B cell (primary cell): ENCODE measurements around the gene EDN1.

Experiments used
- CTCF ChIP-seq: fragments of 200-600 bp; IDR thresholded peaks from one replicate; pipeline ENCODE4 v1.8.0; 2022; ENCODE audit warnings: antibody characterized with exemption, mild to moderate bottlenecking
- EZH2 ChIP-seq: IDR thresholded peaks from 2 replicates; pipeline ENCODE4 v1.6.1; 2012; ENCODE audit warnings: borderline replicate concordance, low read depth, mild to moderate bottlenecking, moderate library complexity, low read length; ENCODE audit not compliant: insufficient read depth, poor library complexity, severe bottlenecking

- TF ChIP-seq CTCF (no peak), EZH2 (no peak)
Observed at GRCh38 chr6:12311106-12311505, 20.9 kb downstream of the EDN1 start.
